HEK293 (cell line): ENCODE results near the gene SORBS2.

Source experiments
- ATF2 ChIP-seq: fragments of 450-650 bp; formaldehyde crosslinking; IDR thresholded peaks from 2 replicates; pipeline ENCODE4 v1.5.1; 2016; ENCODE audit warnings: missing biosample characterization, missing genetic modification characterization, low read depth
- SP2 ChIP-seq: fragments of 450-650 bp; formaldehyde crosslinking; IDR thresholded peaks from 2 replicates; pipeline ENCODE4 v1.5.1; 2016; ENCODE audit warnings: missing biosample characterization, missing genetic modification characterization
- YY1 ChIP-seq: fragments of 450-650 bp; formaldehyde crosslinking; IDR thresholded peaks from 2 replicates; pipeline ENCODE4 v1.5.1; 2018; ENCODE audit warnings: missing biosample characterization, missing genetic modification characterization
- ZNF157 ChIP-seq: fragments of 450-650 bp; formaldehyde crosslinking; IDR thresholded peaks from 2 replicates; pipeline ENCODE4 v1.5.1; 2016; ENCODE audit warnings: missing biosample characterization, missing genetic modification characterization
- ZNF366 ChIP-seq: fragments of 450-650 bp; formaldehyde crosslinking; conservative IDR thresholded peaks from 2 replicates; pipeline ENCODE4 v1.5.1; 2016; ENCODE audit warnings: missing biosample characterization, missing genetic modification characterization
- ZNF398 ChIP-seq: fragments of 450-650 bp; formaldehyde crosslinking; IDR thresholded peaks from 2 replicates; pipeline ENCODE4 v1.5.1; 2017; ENCODE audit warnings: missing biosample characterization, missing genetic modification characterization
- TF ChIP-seq, protein P1 (sequence below): fragments of 450-650 bp; formaldehyde crosslinking; IDR thresholded peaks from 2 replicates; pipeline ENCODE4 v1.5.1; 2016; ENCODE audit warnings: missing biosample characterization, missing genetic modification characterization
- TF ChIP-seq, protein P2 (sequence below): fragments of 450-650 bp; formaldehyde crosslinking; optimal IDR thresholded peaks from 2 replicates; pipeline ENCODE3; 2016; ENCODE audit warnings: missing biosample characterization, mild to moderate bottlenecking, missing genetic modification characterization

- TF ChIP-seq, protein P1, sequence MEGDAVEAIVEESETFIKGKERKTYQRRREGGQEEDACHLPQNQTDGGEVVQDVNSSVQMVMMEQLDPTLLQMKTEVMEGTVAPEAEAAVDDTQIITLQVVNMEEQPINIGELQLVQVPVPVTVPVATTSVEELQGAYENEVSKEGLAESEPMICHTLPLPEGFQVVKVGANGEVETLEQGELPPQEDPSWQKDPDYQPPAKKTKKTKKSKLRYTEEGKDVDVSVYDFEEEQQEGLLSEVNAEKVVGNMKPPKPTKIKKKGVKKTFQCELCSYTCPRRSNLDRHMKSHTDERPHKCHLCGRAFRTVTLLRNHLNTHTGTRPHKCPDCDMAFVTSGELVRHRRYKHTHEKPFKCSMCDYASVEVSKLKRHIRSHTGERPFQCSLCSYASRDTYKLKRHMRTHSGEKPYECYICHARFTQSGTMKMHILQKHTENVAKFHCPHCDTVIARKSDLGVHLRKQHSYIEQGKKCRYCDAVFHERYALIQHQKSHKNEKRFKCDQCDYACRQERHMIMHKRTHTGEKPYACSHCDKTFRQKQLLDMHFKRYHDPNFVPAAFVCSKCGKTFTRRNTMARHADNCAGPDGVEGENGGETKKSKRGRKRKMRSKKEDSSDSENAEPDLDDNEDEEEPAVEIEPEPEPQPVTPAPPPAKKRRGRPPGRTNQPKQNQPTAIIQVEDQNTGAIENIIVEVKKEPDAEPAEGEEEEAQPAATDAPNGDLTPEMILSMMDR (tag by site-specific recombination) = no peak
- TF ChIP-seq SP2 (tag by site-specific recombination) (no peak), YY1 (tag by site-specific recombination) (no peak), ZNF157 (tag by site-specific recombination) (no peak), ATF2 (no peak), ZNF366 (no peak), ZNF398 (tag by site-specific recombination) (no peak)
- TF ChIP-seq, protein P2, sequence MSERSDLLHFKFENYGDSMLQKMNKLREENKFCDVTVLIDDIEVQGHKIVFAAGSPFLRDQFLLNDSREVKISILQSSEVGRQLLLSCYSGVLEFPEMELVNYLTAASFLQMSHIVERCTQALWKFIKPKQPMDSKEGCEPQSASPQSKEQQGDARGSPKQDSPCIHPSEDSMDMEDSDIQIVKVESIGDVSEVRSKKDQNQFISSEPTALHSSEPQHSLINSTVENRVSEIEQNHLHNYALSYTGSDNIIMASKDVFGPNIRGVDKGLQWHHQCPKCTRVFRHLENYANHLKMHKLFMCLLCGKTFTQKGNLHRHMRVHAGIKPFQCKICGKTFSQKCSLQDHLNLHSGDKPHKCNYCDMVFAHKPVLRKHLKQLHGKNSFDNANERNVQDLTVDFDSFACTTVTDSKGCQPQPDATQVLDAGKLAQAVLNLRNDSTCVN (tag by site-specific recombination) = no peak
These were observed 169.1 kb downstream of the SORBS2 start for GRCh38 chr4:185642907-185643306.
